Astrocyte (in vitro differentiated cells and primary cell): ENCODE data around the gene ITGA2B.
"Not testable (repeated sequence)": the region's sequence is repeated elsewhere in the genome, so short reads cannot be mapped to it uniquely, and the experiment has no call there.

Experiments
- CTCF ChIP-seq: IDR thresholded peaks from 2 replicates; pipeline ENCODE4 v1.5.1; 2011; ENCODE audit warnings: low read depth, mild to moderate bottlenecking, inconsistent platforms, low read length, moderate library complexity; ENCODE audit not compliant: insufficient read depth
- EZH2 ChIP-seq: IDR thresholded peaks from 2 replicates; pipeline ENCODE4 v1.6.1; 2012; ENCODE audit warnings: mild to moderate bottlenecking, low read length, inconsistent platforms; ENCODE audit not compliant: insufficient read depth

DNA sequence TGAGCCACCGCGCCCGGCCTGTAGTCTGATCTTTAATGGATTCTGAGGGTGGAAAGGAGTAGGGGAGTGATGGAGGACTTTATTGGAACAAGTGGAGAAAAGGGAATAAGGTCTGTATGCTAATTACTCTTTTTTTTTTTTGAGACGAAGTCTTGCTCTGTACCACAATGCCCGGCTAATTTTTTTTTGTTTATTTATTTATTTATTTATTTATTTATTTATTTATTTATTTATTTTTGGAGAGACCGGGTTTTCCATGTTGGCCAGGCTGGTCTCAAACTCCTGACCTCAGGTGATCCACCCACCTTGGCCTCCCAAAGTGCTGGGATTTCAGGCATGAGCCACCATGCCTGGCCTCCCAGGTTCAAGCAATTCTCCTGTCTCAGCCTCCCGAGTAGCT is 59.9 kb downstream of the ITGA2B start:
- not testable (repeated sequence) for TF ChIP-seq EZH2, CTCF
